Activated CD4-positive, CD25-positive, alpha-beta regulatory T cell treated with anti-CD3 and anti-CD28 coated beads, Interleukin-2, amount 50 U/mL, for 16 hours (primary cell): ENCODE results near the gene SLC44A2.

Experiments used
- DNase-seq: peaks from one replicate; pipeline ENCODE4 v3.0.0-alpha.2; 2020; ENCODE audit warnings: low read depth, low spot score

Gene SLC44A2

DNA sequence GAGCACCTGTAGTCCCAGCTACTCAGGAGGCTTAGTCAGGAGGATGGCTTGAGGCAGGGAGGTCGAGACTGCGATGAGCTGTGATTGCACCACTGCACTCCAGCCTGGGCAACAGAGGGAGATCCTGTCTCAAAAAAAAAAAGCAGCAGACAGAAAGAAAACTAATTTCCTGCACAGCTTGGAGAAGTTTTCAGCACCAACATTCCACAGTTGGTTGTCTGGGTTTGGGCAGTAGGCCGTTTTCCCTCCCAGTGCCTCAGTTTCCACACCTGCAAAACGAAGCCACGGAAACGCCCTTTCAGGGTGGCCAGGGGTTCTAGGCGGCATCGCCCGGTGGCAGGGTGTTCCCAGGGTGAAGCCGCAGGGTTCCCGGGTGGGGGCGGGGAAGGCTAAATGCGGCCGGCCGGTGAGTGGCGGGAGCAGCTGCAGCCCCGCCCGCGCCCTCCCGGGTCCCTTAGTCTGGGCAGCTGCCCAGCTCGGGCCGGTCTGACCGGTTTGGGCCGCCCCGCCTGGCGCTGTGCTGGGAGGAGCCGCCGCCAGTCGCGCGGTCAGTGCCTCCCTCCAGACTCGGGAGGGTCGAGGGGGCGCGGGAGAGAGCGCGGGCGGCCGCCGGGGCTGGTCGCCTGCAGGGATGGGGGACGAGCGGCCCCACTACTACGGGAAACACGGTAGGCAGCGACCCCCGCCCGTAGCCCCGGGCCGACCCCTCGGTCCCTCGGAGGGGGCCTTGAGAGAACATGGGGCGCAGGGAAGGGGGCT, at the start of gene SLC44A2:
TSS of gene SLC44A2 (plus strand) at position 551 of the 759 bp plus-strand sequence. CDS start at position 632, 81 bp downstream.
- no peak for DNase-seq

DNA sequence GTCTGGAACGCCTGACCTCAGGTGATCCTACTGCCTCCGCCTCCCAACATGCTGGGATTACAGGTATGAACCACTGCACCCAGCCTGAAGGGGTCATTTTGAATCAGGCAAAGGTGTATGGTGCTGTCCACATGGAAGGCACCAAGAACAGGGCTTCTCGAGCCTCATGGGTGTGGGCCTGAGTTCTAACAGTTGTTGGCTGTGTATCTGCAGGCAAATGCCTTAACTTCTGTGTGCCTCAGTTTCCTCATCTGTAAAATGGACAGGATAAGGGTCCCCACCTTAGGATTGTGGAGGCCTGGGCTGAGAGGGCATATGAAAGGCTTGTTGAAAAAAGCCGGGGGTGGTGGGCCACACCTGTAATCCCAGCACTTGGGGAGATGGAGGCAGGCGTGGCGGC, 47.4 kb upstream of the SLC44A2 start:
- DNase-seq = no peak

DNA sequence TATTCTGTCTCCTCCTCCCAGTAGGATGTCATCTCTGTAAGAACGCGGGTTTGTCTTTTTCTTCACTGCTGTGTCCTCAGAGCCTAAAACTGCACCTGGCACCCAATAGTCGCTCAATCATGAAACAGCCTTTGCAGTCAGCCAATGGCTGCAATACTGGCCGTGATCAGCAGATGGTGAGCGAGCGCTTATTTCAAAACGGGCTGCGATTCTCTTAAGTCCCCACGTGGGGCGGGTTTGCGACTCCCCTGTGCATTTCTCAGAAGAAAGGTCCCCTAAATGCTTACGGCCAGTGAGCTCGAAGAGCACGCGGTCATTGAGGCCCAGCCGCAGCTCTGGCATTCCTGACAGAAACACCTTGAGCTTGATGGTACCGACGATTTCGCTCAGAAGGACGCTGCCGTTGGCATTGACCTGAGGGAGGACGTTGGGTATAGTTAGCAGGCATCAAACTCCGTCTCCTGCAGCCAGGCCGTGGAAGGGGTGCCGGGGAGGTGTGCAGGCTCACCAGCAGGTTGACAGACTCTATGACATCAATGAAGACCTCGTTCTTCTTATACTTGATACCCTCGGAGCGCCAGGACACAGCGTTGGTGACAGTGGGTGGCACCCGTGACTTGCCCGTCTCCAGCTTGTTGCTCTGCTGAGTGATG, 44.2 kb upstream of the SLC44A2 start:
- DNase-seq = peak; percentile 76

DNA sequence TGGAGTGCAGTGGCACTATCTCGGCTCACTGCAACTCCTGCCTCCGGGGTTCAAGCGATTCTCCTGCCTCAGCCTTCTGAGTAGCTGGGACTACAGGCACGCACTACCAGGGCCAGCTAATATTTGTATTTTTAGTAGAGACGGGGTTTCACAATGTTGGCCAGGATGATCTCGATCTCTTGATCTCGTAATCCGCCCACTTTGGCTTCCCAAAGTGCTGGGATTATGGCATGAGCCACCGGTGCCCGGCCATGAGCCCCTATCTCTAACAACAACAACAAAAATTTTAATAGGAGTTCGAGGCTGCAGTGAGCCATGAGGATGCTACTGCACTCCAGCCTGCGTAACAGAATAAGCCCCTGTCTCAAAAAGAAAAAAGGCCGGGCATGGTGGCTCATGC, 43.3 kb upstream of the SLC44A2 start:
- DNase-seq = no peak

DNA sequence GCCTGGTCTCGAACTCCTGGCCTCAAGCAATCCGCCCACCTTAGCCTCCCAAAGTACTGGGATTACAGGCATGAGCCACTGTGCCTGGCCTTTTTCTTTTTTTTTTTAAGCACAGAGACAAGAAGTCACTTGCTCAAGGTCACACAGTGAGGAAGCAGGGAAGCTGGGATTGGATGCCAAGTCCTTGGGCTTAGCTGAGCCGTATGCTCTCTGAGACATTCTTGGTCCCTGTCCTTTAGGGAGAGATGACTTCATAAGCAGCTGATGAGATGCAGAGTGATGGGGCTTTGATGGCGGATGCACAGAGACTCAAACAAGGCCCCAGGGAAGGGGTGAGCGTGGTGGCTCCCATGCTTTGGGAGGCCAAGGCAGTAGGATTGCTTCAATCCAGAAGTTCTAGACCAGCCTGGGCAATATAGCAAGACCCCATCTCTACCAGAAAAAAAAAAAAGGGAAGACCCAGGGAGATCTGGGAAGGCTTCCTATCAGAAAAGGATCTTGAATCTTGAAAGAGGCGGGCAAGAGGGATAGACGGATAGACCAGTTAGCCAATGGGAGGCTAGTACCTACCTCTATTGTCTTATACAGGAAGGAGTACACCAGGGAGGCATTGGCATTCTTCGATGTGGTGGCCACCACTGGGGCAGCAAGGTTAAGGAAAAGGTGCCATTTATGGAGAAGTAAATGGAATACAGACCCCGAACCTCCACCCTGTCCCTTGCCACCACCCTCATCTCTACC, 42.1 kb upstream of the SLC44A2 start:
- no peak for DNase-seq

DNA sequence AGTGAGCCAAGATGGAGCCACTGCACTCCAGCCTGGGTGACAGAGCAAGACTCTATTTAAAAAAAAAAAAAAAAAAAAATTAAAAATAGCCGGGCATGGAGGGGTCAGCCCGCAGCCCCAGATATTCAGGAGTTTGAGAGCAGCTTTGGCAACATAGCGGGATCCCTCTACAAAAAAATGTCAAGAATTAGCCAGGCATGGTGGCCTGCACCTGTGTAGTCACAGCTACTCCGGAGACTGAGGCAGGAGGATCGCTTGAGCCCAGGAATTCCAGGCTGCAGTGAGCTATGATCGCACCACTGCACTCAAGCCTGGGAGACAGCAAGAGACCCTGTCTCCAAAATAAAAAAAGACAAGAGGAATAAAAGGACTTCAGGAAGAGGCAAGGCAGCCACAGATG, 39.0 kb upstream of the SLC44A2 start:
- DNase-seq = no peak

DNA sequence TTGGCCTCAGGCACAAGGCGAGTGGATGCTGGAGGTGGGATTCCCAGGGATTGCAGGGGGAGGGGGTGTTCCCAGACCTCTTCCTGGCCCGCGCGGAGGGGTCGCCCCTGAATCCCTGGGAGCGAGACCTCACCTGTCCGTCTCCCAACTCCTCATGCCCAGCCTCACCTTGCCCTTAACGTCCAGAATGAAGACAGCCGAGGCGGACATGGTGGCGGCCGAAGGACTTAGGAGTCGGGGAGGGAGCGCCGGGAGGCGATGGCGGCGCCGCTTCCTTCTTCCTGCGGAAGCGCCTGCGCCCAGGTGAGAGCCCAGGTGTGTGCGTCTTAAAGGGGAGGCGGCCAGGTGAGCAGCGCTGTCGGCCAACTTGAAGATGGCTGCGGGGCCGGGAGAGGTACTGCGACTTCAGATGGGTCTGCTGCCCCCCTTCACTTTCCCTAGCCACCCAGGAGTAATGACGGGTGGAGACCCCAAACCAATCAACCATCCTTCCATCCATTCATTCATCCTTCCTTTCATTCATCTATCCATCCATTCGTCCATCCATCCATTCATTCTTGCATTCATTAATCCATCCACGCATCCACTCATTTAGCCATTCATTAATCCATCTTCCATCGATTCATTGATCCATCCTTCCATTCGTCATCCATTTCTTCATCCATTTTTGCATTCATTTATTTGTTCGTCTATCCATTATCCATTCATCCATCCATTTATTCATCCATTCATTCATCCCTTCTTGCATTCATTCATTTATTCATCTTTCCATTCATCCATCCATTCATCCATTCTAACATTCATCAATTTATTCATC, 38.1 kb upstream of the SLC44A2 start, which contains the start of gene AP1M2:
TSS of gene AP1M2 (minus strand) at position 291 of the 817 bp plus-strand sequence. CDS start at position 210, 81 bp downstream.
- no peak for DNase-seq

DNA sequence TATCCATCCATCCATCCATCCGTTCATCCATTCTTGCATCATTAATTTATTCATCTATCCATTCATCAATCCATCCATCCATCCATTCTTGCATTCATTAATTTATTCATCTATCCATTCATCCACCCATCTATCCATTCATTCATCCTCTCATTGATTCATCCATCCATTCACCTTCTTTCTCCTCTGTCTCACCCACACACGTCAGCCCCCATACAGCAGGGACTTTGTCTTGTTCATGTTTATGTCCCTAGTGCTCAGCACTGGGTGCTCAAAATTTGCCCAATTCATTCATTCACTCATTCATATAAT, 37.6 kb upstream of the SLC44A2 start:
- no peak for DNase-seq

DNA sequence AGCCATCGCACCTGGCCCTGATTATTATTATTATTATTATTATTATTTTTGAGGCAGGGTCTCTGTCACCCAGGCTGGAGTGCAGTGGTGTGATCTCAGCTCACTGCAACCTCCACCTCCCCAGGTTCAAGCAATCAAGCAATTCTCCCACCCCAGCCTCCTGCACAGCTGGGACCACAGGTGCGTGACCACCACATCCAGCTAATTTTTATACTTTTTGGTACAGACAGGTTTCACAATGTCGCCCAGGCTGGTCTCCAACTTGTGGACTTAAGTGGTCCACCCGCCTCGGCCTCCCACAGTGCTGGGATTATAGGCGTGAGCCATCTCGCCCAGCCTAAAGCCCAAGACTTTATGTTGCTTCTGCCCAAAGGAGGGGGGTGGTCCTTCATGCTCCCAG, 32.2 kb upstream of the SLC44A2 start:
- DNase-seq = no peak

DNA sequence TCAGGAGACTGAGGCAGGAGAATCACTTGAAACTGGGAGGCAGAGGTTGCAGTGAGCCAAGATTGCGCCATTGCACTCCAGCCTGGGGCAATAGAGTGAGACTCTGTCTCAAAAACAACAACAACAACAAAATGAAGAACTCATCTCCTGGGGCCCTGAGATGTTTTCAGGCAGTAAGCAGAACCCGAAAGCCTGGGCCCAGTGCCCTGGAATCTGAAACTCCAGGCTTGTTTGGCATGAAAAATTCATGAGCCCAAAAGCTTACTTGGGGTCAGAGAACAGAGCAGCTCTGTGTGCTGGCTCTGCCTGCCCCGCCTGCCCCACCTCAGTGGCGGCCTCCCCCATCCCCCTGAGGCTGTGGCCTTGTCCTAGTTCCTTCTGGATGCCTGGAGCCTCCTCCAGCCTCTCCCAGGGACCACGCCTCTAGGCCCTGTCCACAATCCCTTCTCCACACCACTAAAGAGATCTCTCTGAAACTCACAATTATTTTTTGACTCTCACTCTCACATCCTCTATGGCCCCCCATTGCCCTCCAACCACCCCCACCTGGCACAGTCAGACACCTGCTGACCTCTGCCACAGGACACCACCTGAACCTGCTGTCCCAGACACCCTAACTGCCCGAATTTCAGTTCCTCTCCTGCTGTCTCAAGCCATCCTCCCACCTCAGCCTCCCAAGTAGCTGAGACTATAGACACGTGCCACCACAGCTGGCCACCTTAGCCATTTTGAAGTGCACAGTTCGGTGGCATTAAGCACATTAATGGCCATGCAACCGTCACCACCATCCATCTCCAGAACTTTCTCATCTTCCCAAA, 31.3 kb upstream of the SLC44A2 start:
- no peak for DNase-seq

DNA sequence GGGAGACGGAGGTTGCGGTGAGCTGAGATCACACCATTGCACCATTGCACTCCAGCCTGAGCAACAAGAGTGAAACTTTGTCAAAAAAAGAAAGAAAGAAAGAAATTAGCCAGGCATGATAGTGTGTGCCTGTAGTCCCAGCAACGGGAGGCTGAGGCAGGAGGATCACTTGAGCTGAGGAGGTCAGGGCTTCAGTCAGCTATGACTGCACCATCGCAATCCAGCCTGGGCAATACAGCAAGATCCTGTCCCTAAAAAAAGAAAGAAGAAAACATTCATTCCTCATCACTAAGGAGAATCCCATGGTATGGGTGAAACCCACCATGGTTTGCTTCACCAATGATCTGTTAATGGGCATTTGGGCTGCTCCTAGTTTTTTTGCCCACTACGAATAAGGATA, 25.2 kb upstream of the SLC44A2 start:
- no peak for DNase-seq

DNA sequence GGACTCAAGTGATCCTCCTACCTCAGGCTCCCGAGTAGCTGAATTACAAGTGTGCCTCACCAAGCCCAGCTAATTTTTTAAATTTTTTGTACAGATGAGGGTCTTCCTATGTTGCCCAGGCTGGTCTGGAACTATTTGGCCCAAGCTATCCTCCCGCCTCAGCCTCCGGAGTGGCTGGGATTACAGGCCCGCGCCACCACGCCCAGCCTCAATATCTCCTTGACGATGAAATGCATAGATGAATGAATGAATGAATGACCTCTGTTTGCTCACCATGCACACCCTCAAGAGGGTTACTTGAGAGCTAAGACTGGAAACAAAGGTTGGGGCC, 23.4 kb upstream of the SLC44A2 start:
- DNase-seq = no peak

DNA sequence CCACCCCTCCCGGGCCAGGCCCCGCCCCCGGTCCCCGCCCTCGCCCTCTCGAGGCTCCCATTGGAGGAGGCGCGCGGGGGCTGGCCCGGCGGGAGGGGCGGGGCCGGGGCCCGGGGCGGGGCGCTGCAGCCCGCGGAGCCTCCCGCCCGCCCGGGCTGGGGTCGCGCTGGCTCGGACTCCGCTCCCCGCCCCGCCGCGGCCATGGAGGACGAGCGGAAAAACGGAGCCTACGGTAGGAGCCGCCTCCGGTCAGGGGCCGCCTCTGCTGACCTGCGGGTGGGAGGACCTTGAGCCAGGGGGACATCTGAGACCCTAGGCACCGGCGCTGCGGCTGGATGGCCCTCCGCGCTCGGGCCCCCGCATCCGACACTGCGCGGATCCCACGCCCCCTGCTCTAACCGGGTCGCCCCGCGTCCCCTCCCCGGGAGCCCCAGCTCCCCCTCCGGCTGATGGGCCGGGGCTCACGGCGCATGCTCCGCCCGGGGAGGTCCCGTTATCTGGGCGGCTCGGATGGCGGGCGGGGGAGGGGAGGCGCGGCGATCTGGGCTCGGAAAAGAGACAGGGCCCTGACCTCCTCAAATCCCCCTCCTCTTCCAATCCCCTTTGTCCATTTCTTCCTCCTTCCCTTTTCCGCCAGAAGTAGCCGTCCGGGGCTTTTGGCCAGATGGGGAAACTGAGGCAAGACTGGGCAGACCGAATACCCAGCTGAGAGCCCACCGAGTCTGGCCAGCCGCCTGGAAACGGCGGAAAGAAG, 22.8 kb upstream of the SLC44A2 start:
- DNase-seq = peak; percentile 80

DNA sequence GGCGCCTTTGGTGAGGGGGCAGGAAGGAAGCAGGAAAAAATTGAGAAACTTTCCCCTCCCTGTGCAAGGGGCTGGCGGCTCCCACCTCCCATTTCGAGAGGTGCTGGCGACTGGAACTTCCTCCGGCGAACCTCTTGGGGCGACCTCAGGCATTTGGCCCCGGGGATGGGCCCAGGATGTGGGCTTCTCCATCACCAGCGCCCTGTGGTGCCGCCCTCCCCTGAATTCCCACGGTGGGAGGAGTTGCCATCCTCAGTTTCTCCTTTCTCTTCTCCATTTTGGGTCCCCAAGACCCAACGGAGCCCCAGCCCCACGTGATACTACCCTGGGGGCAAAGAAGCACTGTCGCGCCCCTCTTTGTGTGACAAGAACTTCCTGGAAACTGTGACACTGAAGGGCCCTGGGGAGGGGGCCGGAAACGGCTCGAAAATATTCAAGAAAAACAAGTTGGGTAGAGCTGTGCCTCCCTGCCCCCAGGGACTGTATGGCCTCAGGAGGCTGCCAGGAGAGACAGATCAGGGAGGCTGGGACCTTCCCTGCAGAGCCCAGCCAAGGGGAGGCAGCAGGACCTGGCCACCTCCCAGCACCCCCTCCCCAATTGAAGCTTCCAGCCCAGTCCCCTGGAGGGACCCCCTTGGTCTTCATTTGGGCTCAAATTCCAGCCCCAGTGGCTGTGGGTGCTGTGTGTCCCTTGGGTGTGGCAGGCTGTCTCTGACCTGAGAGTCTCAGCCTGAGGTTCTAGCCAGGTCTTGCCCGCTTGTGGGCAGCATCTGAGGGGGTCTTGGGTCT, 22.1 kb upstream of the SLC44A2 start:
- peak; percentile 66 for DNase-seq

DNA sequence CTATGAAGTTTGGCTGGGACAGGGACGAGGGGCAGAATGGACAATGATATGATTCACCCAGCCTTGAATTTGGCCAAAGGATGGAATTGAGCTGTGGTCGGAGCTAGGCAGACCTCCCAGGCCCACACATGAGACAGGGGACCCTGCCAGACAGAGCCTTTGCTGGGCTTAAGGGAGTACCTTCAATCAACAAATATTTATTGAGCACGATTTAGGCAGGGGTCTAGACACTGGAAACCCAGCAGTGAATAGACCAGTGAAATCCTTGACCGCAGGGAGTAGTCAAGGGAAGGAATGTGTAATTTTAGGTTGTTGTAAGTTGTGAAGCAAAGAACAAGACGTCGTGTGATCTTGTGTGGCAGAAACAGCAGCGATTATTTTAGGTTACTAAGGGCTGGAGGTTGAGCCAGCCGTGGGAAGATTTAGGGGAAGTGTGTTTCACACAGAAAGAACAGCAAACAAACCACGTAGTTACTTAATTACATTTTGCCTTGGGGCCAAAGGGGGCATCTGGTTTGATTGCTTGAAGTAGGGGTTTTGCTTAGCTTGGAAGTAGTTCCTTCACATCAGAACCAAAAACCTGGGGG, 21.4 kb upstream of the SLC44A2 start:
- DNase-seq = no peak

DNA sequence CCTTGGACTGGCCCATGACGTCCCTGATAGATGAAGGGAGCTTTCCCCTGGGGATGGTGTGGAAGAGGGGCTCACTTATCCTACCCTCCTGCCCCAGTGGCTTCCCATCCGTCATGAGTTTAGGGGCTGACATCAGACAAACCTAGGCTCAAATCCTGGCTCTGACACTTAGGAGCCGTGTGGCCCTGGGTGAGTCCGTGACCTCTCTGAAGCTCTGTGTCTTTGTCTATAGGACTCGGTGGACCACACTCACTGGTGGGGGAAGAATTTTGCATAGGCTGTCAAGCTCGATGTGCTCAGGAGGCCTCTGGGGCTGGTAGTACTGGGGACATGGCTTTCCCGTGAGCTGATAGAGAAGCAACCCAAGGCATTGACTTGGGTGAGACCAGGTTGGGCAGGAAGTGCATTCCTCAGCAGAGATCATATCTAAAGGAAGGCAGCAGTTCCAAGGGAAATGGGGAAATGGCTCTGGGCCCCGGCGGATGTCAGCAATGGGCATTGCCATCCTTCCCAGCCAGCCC, 20.8 kb upstream of the SLC44A2 start:
- no peak for DNase-seq

DNA sequence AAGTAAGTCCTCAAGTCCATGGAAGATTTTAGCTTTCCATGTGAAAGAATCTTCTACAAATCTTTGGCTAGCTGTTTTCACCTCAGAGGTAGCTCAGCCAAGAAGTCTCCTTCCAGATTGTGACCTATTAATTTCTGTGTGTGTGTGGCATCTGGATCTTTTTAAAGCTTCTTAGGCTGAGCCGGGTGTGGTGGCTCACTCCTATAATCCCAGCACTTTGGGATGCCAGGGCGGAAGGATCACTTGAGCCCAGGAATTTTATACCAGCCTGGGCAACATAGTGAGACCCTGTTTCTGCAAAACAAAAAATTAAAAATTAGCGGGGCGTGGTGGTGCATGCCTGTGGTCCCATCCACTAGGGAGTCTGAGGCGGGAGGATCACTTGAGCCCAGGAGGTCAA, 13.4 kb upstream of the SLC44A2 start:
- DNase-seq = no peak

DNA sequence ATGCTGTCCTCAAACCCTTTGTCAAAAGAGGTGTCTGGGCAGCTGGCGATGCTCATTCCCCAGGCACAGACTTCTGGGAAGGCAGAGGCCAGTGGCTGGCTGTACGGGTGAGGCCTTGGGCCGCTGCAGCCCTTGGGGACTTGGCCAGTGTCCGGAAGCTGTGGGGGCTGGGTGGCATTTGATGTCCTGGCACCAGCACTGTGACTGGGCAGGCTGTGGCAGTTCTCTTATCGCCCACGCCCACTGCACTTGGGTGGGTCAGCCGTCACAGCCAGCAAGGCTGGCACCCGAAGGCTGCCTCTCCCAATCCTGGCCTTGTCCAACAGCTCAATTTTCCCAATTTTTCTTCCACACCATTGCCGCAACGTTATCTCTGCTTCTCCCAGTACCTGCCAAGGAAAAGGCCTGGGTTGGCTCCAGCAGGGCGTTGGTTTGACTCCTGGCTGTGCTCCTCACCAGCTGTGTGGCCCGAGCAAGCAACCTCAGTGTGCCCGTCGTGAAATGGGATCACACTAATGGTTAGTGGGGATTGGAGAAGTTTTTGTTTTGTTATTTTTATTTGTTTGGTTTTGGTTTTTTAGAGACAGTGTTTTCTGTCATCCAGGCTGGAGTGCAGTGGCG, 12.7 kb upstream of the SLC44A2 start:
- no peak for DNase-seq
